Measurements from ENCODE around the gene CIROP.

CIROP gene

DNA sequence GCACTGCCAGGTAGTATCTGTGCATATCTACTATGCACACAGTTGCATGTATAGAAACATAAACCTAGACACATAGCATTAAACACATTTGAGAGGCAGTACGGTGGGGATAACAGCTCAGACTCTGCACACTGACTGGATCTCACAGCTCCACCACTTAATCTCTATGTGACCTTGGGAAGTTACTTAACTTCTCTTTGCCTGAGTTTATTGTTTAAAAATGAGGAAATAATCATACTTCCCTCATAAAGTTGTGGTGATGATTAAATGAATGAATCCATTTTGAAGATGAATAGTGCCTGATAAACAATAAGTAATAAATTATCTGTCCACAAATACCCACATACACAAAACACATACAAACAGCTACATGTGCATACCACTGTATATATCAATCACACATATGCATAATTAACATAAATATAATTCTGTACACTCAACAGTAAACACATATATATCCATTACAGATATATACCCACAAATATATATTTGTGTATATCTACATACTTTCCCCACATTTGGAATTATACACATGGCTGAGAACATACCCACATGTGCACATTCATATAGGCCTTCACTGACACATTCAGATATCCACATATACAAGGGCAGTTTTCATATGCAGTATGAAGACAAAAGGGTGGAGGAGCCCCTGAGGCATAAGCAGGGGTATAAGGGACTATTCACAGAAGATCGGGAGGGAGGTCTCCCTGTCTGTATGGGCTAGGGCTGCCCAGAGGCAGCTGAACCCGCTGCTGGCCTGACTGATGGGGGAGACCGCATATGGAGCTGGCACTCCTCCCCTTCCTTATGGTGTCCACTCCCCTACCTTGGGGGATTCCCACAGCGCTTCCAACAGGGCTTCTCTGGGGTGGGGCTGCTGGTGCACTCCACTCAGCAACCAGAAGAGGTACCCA lies 53.4 kb downstream of the CIROP start:
- H3K4me3 ChIP-seq (ENCODE audit: control insufficient read depth, low read depth, low read length) = no peak overlapping the region
- TF ChIP-seq CTCF (conservative IDR thresholded peaks at IDR 0.05; ENCODE audit: control insufficient read depth, insufficient read depth, low read depth, low read length) = no peak

More for the DNA sequence above, 53.4 kb downstream of the CIROP start:
- no peak for DNase-seq (ENCODE audit: low read depth)

All from fibroblast of mammary gland (primary cell).